ENCODE measurements around the gene MYO9A.
"Not testable (repeated sequence)": the region's sequence is repeated elsewhere in the genome, so short reads cannot be mapped to it uniquely, and the experiment has no call there.

The MYO9A gene

GRCh38 chr15:71939981-71940588, 177.9 kb downstream of the MYO9A start:
- no peak for DNase-seq

DNA sequence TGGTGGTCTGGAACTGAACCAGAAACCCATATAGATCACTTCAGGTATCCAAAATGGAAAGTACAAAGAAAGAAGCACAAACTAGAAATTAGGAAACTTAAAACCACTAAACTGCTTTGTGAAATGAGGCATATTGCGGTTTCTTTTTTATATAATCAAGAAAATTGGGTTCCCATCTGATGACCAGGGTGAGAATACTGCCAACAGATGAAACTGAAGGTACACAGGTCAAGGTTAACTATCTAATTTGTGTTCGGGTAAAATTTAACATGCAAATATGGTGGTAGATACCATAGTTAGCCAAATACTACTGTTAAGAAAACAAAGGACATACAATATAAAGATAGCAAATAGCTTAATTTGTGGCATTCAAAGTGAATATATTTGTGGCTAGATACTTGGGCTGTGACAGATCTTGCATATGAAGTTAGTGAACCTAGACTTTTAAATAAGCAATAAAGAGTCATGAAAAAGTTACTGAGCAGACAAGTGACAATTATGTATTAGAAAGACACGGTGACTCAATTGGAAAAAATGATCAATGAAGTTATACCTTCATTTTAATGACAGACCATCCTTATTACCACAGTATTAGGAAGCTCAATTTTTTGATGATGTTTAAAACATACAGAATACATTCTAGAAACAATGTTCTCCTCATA, 180.2 kb downstream of the MYO9A start:
- DNase-seq: no peak

- DNase-seq: no peak
These were observed 183.5 kb downstream of the MYO9A start for GRCh38 chr15:71934446-71934845.

- DNase-seq: no peak
These were observed 185.3 kb downstream of the MYO9A start for GRCh38 chr15:71932689-71933088.

- no peak for DNase-seq
These were observed 186.7 kb downstream of the MYO9A start for GRCh38 chr15:71931261-71931660.

GRCh38 chr15:71925145-71925544, 192.8 kb downstream of the MYO9A start:
- DNase-seq: no peak

DNA sequence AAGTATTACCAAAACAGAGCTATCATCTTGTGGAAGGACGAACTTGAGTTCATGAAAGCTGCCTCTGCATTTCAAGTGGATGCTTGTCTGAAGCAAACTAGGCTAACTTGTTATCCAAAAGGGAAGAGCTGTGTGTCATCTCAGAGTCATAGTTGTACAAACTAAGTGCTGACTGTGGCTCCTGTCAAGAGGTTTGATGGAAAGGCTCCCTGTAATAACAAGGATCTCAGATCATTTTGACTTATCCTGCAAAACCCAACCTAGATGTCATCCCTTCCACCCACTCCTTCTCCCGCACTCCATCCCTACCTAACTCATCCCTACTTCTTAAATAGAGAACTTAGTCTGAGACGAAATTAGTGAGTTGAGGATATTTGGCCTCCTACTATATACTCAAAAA, 196.8 kb downstream of the MYO9A start:
- no peak for DNase-seq

- DNase-seq: no peak
These were observed 197.4 kb downstream of the MYO9A start for GRCh38 chr15:71920573-71920972.

DNA sequence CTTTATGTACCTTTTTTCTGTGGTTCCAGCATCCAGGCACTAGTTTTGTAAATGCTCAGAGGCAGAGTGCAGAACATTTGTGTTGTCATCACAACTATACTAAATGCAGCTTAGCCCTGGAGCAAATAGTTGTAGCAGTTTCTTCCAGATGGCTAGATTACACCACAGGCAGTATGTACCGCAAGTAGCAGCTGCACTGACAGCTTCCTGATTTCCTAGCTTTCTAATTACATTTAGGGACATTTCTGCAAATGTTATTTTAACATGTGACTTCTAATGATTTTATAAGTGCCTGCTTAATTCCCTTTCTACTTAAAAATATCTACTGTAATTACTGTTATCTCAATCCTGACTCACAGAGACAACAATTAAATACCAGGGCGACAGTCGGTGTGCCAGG, 201.1 kb downstream of the MYO9A start:
- DNase-seq: no peak

- no peak for DNase-seq
These were observed 203.9 kb downstream of the MYO9A start for GRCh38 chr15:71914092-71914491.

DNA sequence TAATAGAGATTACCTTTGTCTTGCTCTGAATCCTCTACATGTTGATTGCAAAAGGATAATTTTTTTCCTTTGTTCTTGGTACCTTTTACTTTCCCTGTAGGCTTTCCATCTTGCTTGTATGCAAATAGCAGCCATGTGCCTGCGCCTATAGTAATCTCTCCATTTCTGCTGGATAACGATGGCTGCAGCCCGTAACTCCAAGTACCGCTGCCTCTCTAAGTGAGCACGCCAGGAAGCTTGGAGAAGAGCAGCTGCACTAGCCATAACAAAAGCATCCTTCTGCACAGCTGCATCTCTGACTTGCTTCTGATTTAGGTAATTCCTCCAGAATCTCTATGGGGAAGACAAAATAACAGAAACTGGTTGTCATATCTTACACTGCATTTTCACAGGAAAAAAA, 218.3 kb downstream of the MYO9A start:
- DNase-seq: no peak

- DNase-seq: no peak
These were observed 224.3 kb downstream of the MYO9A start for GRCh38 chr15:71893691-71894090.

GRCh38 chr15:71892335-71892734, 225.6 kb downstream of the MYO9A start:
- DNase-seq: no peak

DNA sequence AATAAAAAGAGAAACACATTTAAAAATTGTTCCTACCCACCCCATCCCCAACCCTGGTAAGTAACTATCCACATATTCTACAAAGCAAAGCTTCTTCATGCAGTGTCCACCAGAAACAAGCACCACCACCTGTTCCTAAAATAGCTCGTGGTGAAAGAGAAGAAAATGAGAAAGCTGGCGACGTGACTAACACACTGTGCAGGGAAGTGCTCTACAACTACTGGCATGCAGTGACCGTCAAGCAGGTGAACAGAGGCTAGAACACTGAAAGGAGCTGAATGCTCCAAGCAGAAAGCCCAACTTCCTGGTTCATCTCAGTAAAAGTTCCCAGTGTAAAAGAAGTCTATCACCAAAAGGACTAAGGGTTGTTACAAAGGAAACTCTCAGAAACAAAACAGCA, 226.9 kb downstream of the MYO9A start:
- DNase-seq: no peak

DNA sequence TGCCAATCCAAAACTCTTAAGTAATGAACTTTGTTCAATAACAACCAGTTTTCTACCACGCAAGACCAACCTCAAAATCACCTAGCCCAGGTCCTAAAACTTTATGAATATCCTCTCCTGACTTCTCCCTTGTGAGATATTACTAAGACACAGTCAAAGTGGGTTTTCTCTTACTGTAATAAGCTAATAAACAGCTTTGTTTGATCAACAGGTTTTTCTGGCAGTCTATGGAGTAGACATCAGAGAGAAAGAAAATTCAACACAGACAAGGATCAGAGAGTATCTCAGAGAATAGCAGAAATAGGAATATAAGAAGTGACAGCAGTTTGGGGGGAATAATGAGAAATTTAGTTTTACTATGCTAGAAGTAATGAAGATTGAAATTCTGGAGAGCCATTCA, 228.0 kb downstream of the MYO9A start:
- DNase-seq: no peak

GRCh38 chr15:71889385-71889784, 228.6 kb downstream of the MYO9A start:
- DNase-seq: no peak

DNA sequence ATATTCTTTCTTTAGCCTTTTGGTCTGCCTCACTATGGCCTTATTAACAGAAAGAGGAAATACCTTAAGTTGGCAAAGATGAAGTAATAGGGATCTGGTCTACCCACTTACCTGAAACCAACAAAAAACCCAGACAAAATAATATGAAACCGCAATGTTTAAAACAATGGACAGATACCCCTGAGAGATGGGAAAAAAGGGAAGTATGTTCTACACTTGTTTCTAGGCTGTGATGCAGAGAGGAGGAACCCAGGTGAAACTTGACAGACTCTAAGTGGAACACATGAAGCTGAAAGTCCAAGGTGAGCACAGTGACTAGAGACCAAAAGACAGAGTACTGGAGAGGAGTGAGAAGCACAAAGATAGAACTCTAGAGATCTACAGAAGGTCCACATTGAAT, 229.2 kb downstream of the MYO9A start:
- DNase-seq: no peak

GRCh38 chr15:71885390-71885789, 232.6 kb downstream of the MYO9A start:
- no peak for DNase-seq

- no peak for DNase-seq
These were observed 234.5 kb downstream of the MYO9A start for GRCh38 chr15:71883447-71883846.

DNA sequence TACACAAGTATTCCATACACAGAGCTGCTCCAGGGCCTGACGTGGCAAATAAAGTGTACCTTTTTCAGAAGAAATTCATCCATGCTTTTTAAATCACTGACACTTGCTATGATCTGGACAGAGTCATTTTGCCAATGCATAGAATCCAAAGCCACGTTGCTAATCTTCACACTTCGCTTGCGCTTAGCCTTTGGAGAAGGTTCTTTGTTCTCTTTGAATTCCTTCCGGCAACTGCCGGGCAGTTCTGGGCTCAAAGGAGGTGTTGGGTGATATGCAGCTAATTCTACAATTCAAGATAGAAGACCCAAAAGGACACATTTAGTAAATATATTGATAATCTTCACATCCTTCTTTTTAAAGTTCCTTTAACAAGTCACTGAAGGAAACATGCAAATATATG, 237.7 kb downstream of the MYO9A start:
- no peak for DNase-seq

- no peak for DNase-seq
These were observed 243.7 kb downstream of the MYO9A start for GRCh38 chr15:71874245-71874644.

DNA sequence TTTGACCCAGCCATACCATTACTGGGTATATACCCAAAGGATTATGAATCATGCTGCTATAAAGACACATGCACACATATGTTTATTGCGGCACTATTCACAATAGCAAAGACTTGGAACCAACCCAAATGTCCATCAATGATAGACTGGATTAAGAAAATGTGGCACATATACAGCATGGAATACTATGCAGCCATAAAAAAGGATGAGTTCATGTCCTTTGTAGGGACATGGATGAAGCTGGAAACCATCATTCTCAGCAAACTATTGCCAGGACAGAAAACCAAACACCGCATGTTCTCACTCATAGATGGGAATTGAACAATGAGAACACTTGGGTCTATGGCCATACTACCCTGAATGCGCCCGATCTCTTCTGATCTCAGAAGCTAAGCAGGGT, 259.7 kb downstream of the MYO9A start:
- not testable (repeated sequence) for DNase-seq

DNA sequence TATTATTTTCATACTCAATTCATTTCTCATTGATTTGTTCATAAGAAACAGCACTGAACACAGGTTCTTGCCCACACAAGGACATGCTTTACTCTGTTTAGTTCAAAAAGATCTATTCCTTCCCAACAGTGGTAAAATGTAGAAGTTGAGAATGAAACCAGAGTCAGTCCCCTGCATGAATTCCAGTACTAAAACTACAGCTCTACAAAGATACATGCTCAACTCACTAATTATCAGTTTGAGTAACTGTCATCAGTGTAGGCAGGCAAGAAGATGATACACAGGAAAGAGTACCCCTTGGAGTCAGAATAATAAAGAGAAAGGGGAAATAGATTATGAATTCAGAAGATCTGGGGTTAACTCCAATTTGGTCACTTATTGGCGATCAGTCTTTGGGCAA, 264.4 kb downstream of the MYO9A start:
- DNase-seq: no peak

DNA sequence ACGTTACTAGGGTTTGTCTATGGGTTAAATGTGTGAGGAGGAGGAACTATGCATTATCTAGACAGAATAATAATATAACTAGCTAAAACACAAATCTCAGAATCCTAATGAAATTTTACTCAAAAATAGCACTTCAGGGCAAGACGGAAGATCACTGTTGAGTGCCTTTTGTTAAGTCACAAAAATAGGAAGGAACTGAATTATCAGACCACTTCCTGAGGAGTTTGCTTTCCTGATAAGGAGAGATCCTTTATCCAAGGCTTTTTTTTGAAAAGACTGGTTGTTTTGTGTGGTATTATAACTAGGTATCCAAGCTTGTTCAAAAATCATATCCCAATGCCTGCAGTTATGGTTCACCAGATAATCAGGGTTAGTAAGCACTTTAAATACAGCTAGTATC, 273.0 kb downstream of the MYO9A start:
- DNase-seq: no peak

- DNase-seq: no peak
These were observed 276.4 kb downstream of the MYO9A start for GRCh38 chr15:71841563-71841962.
